NCI-H2171 treated with DMSO at 0.1 percent for 48 hours (cell line): ENCODE measurements around the gene DPEP1.
"Not testable (repeated sequence)": the region's sequence is repeated elsewhere in the genome, so short reads cannot be mapped to it uniquely, and the experiment has no call there.

Source experiments
- DNase-seq: peaks from one replicate; lab custom pipeline; 2025; lab: John Stamatoyannopoulos, UW

Gene DPEP1

GRCh38 chr16:89653656-89654295 is 40.3 kb downstream of the DPEP1 start:
- DNase-seq = no peak

- no peak for DNase-seq
These were observed 41.7 kb downstream of the DPEP1 start for GRCh38 chr16:89655062-89655643.

- DNase-seq = no peak
These were observed 43.1 kb downstream of the DPEP1 start for GRCh38 chr16:89656435-89657121.

- peak; percentile 80 for DNase-seq
These were observed 44.2 kb downstream of the DPEP1 start, which contains the start of the genes CHMP1A and SPATA33 for GRCh38 chr16:89657442-89658220. CHMP1A (minus strand) TSS chr16:89657708; CDS start chr16:89657588, 120 bp downstream. SPATA33 (plus strand) TSS chr16:89657836; CDS start chr16:89657912, 76 bp downstream.

GRCh38 chr16:89658221-89658879 is 44.9 kb downstream of the DPEP1 start:
- DNase-seq = no peak

GRCh38 chr16:89660146-89660545 is 46.7 kb downstream of the DPEP1 start:
- no peak for DNase-seq

- DNase-seq = no peak
These were observed 47.8 kb downstream of the DPEP1 start for GRCh38 chr16:89661215-89661614.

- DNase-seq = not testable (repeated sequence)
These were observed 50.8 kb downstream of the DPEP1 start for GRCh38 chr16:89664238-89664637.

- peak; percentile 12 for DNase-seq
These were observed 53.6 kb downstream of the DPEP1 start for GRCh38 chr16:89667000-89667399.

- no peak for DNase-seq
These were observed 54.2 kb downstream of the DPEP1 start for GRCh38 chr16:89667633-89668032.

- DNase-seq = no peak
These were observed 55.3 kb downstream of the DPEP1 start for GRCh38 chr16:89668790-89669158.

- no peak for DNase-seq
These were observed 56.3 kb downstream of the DPEP1 start for GRCh38 chr16:89669755-89670154.

GRCh38 chr16:89670496-89671431 is 57.3 kb downstream of the DPEP1 start:
- DNase-seq = no peak

- not testable (repeated sequence) for DNase-seq
These were observed 58.1 kb downstream of the DPEP1 start for GRCh38 chr16:89671565-89671964.

- no peak for DNase-seq
These were observed 58.9 kb downstream of the DPEP1 start for GRCh38 chr16:89672177-89672941.

- DNase-seq = peak; percentile 11
These were observed 64.8 kb downstream of the DPEP1 start for GRCh38 chr16:89678258-89678657.

- DNase-seq = no peak
These were observed 72.5 kb downstream of the DPEP1 start for GRCh38 chr16:89685916-89686315.

GRCh38 chr16:89686520-89687091 is 73.2 kb downstream of the DPEP1 start, which contains the start of gene CDK10:
CDK10 (plus strand) TSS chr16:89686689; CDS start chr16:89686711, 22 bp downstream.
- peak; percentile 93 for DNase-seq
